Esophagus muscularis mucosa (tissue), 3 donors: ENCODE results near the gene LDLRAD2.

Experiments
- CTCF ChIP-seq, 3 experiments: fragments of 200-600 bp in 2 of 3; fragments of 450-650 bp in 1 of 3; sonication (generic) in 2 of 3; IDR thresholded peaks; one replicate each; pipeline ENCODE4 v1.5.1; 2017 to 2019; ENCODE audit warnings: antibody characterized with exemption in 3 of 3, mild to moderate bottlenecking in 2 of 3, moderate library complexity in 1 of 3
- POLR2A ChIP-seq: fragments of 450-650 bp; IDR thresholded peaks from one replicate; pipeline ENCODE4 v1.6.1; 2017; ENCODE audit warnings: antibody characterized with exemption, moderate library complexity, mild to moderate bottlenecking, low read depth
- POLR2AphosphoS5 ChIP-seq, 2 donors: sonication (generic); formaldehyde crosslinking; IDR thresholded peaks; one replicate each; pipeline ENCODE4 v1.6.1; 2017; ENCODE audit warnings: antibody characterized with exemption in 2 of 2

GRCh38 chr1:21843208-21843607 lies 31.1 kb downstream of the LDLRAD2 start:
- TF ChIP-seq CTCF (IDR thresholded peaks at IDR 0.05) (no peak), POLR2A (no peak), POLR2AphosphoS5 (IDR thresholded peaks at IDR 0.05) (no peak)
